Activated T-helper 1 cell treated with anti-CD3 and anti-CD28 coated beads, Interleukin-12 subunit alpha, Interleukin-12 subunit beta, Interleukin-2, Interleukin-4 antibody, amounts not matched to agents 30 ng/mL and 10 ng/mL and 1 ng/mL, durations not matched to agents 14 hours and 24 hours and 36 hours (primary cell): ENCODE measurements around the gene KDM1A. TPM values are rescaled to one million over a fixed set of nuclear protein-coding genes. Genes with fewer than 3 reads are reported as not detected.

Source experiments
- DNase-seq: peaks from one replicate; pipeline ENCODE4 v3.0.0; 2021; ENCODE audit warnings: low spot score
- H3K27ac Mint-ChIP-seq: one replicate; pipeline ENCODE4 v1.8.0; 2021; ENCODE audit warnings: mild to moderate bottlenecking, mixed read lengths
- H3K27me3 Mint-ChIP-seq: one replicate; pipeline ENCODE4 v1.8.0; 2022; ENCODE audit warnings: mild to moderate bottlenecking, moderate library complexity, mixed read lengths; ENCODE audit not compliant: insufficient read depth
- H3K36me3 Mint-ChIP-seq: one replicate; pipeline ENCODE4 v1.8.0; 2021; ENCODE audit warnings: low read depth, mixed read lengths
- H3K4me1 Mint-ChIP-seq: one replicate; pipeline ENCODE4 v1.8.0; 2021; ENCODE audit warnings: low read depth, mixed read lengths
- H3K4me3 Mint-ChIP-seq: one replicate; pipeline ENCODE4 v1.8.0; 2021; ENCODE audit warnings: mild to moderate bottlenecking, moderate library complexity, mixed read lengths
- H3K9me3 Mint-ChIP-seq: one replicate; pipeline ENCODE4 v1.8.0; 2021; ENCODE audit warnings: mixed read lengths
- intact Hi-C: fragments of 100-400 bp; cut with micrococcal nuclease; formaldehyde crosslinking; loops from one replicate; pipeline ENCODE4 v1.15.1; 2024
- total RNA-seq: library from RNA; stranded (reverse); gene quantifications from 2 replicates; pipeline ENCODE4 v1.2.3, GENCODE V29; 2022

Gene KDM1A
- total RNA-seq, 1 donor from 2014 or later: 80.8 TPM

GRCh38 chr1:23122023-23122748, 102.9 kb downstream of the KDM1A start:
- H3K4me3 Mint-ChIP-seq: no peak overlapping the region
- no peak overlapping the region for H3K27ac Mint-ChIP-seq
- H3K36me3 Mint-ChIP-seq: peaks cover 1% of the 10 kb centered on the region
- H3K9me3 Mint-ChIP-seq: no peaks in the 10 kb centered on the region
- intact Hi-C loops: no loop called here
- no peaks in the 10 kb centered on the region for H3K27me3 Mint-ChIP-seq
- DNase-seq: no peak
- peaks cover 70% of the 10 kb centered on the region for H3K4me1 Mint-ChIP-seq

DNA sequence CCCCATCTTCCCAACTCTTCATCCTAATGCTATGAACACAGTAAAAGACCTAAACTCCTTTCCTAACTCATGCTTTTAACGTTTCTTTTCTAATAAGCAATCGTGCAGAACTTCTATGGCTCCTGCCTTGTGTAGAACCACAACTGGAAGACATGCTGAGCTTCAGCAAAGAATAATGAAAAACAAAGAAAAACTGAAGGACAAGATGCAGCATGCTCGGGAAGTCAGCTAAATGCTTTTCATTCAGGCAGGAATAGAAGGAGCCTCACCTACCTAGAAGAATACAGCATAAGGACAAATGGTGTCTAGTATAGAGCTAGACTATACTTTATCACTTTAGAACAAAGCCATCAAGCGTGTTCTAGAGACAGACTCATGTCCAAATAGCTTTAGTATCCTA, 103.5 kb downstream of the KDM1A start:
- H3K27me3 Mint-ChIP-seq: no peaks in the 10 kb centered on the region
- no peaks in the 10 kb centered on the region for H3K9me3 Mint-ChIP-seq
- H3K27ac Mint-ChIP-seq: no peak overlapping the region
- H3K4me3 Mint-ChIP-seq: no peak overlapping the region
- H3K36me3 Mint-ChIP-seq: peaks cover 1% of the 10 kb centered on the region
- H3K4me1 Mint-ChIP-seq: peaks cover 69% of the 10 kb centered on the region
- intact Hi-C loops: no loop called here
- DNase-seq: no peak

- H3K9me3 Mint-ChIP-seq: no peaks in the 10 kb centered on the region
- H3K4me1 Mint-ChIP-seq: peaks cover 66% of the 10 kb centered on the region
- DNase-seq: no peak
- intact Hi-C loops: no loop called here
- H3K36me3 Mint-ChIP-seq: peaks cover 1% of the 10 kb centered on the region
- no peak overlapping the region for H3K27ac Mint-ChIP-seq
- H3K27me3 Mint-ChIP-seq: no peaks in the 10 kb centered on the region
- H3K4me3 Mint-ChIP-seq: no peak overlapping the region
Observed at GRCh38 chr1:23123528-23123927, 104.3 kb downstream of the KDM1A start.

GRCh38 chr1:23124259-23125026, 105.2 kb downstream of the KDM1A start:
- H3K27ac Mint-ChIP-seq: no peak overlapping the region
- H3K4me1 Mint-ChIP-seq: peaks cover 56% of the 10 kb centered on the region
- H3K9me3 Mint-ChIP-seq: no peaks in the 10 kb centered on the region
- intact Hi-C loops: no loop called here
- H3K36me3 Mint-ChIP-seq: peaks cover 1% of the 10 kb centered on the region
- no peaks in the 10 kb centered on the region for H3K27me3 Mint-ChIP-seq
- no peak overlapping the region for H3K4me3 Mint-ChIP-seq
- DNase-seq: no peak

DNA sequence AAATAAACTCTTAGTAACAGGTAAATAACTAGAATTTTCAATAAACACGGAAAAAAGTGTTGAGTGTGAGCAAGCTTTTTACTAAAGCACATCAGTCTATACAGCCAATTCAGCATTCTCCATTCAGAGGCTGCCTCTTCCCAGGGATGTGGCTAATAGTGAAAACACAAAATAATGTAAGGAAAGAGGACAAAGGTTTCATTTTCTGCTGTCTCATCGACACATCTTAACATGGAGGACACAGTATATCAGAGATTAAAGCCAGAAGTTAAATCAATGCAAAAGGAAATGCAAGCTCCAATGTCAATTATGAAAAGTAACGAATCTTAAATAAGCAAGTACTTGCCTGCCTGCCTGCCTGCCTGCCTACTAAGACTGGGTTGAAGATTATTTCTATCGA, 106.2 kb downstream of the KDM1A start:
- Mint-ChIP-seq H3K27ac (no peak overlapping the region), H3K27me3 (no peaks in the 10 kb centered on the region)
- no peak for DNase-seq

DNA sequence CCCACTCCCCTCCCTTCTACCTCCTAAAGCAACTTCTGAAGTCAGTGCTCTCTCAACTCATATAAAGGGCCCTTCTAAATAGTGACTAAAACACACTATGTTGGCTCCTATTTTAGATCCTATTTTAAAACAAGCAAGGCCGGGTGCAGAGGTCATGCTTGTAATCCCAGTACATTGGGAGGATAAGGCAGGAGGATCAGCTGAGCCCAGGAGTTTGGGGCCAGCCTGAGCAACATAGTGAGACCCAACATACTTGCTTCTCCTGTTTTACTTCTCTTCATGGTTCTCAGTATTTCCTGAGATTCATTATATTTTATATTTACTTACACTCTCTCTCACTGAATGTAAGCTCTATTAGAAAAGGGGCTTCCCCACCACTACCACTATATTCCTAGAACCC, 106.9 kb downstream of the KDM1A start:
- H3K36me3 Mint-ChIP-seq: peaks cover 3% of the 10 kb centered on the region
- H3K4me3 Mint-ChIP-seq: no peak overlapping the region
- intact Hi-C loops: no loop called here
- no peaks in the 10 kb centered on the region for H3K27me3 Mint-ChIP-seq
- H3K9me3 Mint-ChIP-seq: no peaks in the 10 kb centered on the region
- H3K27ac Mint-ChIP-seq: no peak overlapping the region
- peaks cover 42% of the 10 kb centered on the region for H3K4me1 Mint-ChIP-seq
- no peak for DNase-seq

More for the DNA sequence above, 106.2 kb downstream of the KDM1A start:
- H3K4me3 Mint-ChIP-seq: no peak overlapping the region
- peaks cover 49% of the 10 kb centered on the region for H3K4me1 Mint-ChIP-seq
- intact Hi-C loops: no loop called here
- no peaks in the 10 kb centered on the region for H3K9me3 Mint-ChIP-seq
- peaks cover 1% of the 10 kb centered on the region for H3K36me3 Mint-ChIP-seq

GRCh38 chr1:23126801-23127200, 107.5 kb downstream of the KDM1A start:
- no peak overlapping the region for H3K27ac Mint-ChIP-seq
- H3K9me3 Mint-ChIP-seq: no peaks in the 10 kb centered on the region
- intact Hi-C loops: no loop called here
- DNase-seq: no peak
- peaks cover 41% of the 10 kb centered on the region for H3K4me1 Mint-ChIP-seq
- H3K4me3 Mint-ChIP-seq: no peak overlapping the region
- no peaks in the 10 kb centered on the region for H3K27me3 Mint-ChIP-seq
- peaks cover 4% of the 10 kb centered on the region for H3K36me3 Mint-ChIP-seq

- H3K27ac Mint-ChIP-seq: no peak overlapping the region
- DNase-seq: no peak
- H3K27me3 Mint-ChIP-seq: no peaks in the 10 kb centered on the region
- H3K36me3 Mint-ChIP-seq: peaks cover 4% of the 10 kb centered on the region
- no peak overlapping the region for H3K4me3 Mint-ChIP-seq
- intact Hi-C loops: no loop called here
- no peaks in the 10 kb centered on the region for H3K9me3 Mint-ChIP-seq
- H3K4me1 Mint-ChIP-seq: peaks cover 21% of the 10 kb centered on the region
Observed at GRCh38 chr1:23129846-23130245, 110.6 kb downstream of the KDM1A start.

GRCh38 chr1:23132033-23132432, 112.8 kb downstream of the KDM1A start:
- H3K27ac Mint-ChIP-seq: no peak overlapping the region

More at GRCh38 chr1:23132033-23132432, 112.8 kb downstream of the KDM1A start:
- peaks cover 4% of the 10 kb centered on the region for H3K36me3 Mint-ChIP-seq
- H3K4me3 Mint-ChIP-seq: no peak overlapping the region
- peaks cover 8% of the 10 kb centered on the region for H3K4me1 Mint-ChIP-seq
- no peak for DNase-seq
- intact Hi-C loops: no loop called here
- H3K27me3 Mint-ChIP-seq: no peaks in the 10 kb centered on the region
- H3K9me3 Mint-ChIP-seq: no peaks in the 10 kb centered on the region

Other genes starting within 250 kb of the KDM1A start
- gene LACTBL1, start 46.6 kb upstream of the KDM1A start, total RNA-seq: not detected in 2 replicates
- not detected in 2 replicates for gene TEX46, start 3.6 kb upstream of the KDM1A start, total RNA-seq
- gene LUZP1, start 149.4 kb downstream of the KDM1A start, total RNA-seq: 23.3 and 27.7 TPM in 2 replicates
- gene HTR1D, start 198.0 kb downstream of the KDM1A start, total RNA-seq: not detected in 2 replicates